GM21360 (cell line): ENCODE results near the gene EDIL3.

ENCODE experiments used
- ATAC-seq: cut with Tn5 transposase; IDR thresholded peaks from one replicate; pipeline ENCODE4 v1.9.1; 2021; ENCODE audit warnings: mild to moderate bottlenecking, moderate library complexity; ENCODE audit not compliant: unreplicated experiment

Gene EDIL3

DNA sequence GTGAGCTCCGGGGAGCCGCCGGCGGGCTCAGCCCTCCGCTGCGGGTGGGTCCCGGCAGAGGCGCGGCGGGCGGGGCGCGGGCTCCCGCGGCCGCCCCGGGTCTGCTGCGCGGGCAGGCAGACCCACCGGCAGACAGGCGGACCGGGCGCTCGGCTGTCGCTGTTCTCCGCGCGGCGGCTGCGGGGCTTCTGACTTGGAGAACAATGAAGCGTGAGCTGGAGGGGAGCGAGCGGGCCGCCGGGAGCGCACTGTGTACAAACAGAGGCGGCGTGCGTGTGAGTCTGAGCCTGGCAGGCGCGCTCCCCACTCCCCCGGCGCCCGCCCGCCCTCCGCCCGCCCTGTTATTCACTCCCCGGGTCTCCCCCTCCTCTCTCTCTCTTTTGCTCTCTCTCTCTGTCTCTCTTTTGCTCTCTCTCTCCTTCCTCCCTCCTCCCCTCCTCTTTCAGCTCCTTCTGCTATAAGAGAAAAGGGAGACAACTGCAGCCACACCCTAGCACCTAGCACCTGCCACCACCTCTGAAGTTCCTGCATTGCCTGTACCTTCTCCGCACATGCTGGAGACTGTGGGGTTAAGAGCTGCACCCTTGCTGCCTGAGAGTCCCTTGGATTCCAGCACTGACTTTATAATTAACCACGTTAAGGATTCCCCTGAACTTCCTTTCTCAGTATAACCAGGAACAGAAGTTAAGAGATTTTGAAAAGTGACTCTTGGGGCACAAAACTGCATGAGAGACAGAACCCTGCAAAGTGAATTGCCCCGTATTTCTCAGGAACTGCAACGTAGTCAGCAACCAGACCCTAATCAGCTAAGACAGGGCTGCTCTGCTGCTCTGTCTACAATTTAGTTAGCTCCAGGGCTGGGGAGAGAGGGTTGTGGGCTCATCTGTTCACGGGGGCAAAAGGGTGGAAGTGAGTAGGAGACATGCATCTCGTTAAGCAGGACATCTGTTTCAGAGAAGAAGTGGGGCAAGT, at the start of gene EDIL3:
TSS of gene EDIL3 (minus strand) at position 277 of the 972 bp plus-strand sequence. CDS start 506 bp downstream, outside the sequence.
- ATAC-seq: no peak

DNA sequence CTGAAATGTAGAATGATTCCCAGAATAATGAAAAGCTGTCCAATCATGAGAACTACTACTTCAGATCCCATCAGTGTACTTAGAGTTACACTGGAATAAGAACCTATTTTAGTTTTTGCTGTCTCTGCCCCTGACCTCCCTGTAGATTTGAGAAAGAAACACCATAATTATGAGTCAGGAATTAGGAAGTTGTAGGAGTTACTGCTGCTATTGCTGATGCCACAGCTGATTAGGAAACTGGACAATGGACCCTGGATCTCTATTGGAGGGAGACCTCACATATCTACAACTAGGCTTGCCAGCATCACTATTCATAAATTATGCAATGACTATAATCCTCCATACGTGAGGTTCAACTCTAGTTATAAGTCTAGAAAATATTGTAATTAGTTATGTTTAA, 48.8 kb upstream of the EDIL3 start:
- no peak for ATAC-seq

DNA sequence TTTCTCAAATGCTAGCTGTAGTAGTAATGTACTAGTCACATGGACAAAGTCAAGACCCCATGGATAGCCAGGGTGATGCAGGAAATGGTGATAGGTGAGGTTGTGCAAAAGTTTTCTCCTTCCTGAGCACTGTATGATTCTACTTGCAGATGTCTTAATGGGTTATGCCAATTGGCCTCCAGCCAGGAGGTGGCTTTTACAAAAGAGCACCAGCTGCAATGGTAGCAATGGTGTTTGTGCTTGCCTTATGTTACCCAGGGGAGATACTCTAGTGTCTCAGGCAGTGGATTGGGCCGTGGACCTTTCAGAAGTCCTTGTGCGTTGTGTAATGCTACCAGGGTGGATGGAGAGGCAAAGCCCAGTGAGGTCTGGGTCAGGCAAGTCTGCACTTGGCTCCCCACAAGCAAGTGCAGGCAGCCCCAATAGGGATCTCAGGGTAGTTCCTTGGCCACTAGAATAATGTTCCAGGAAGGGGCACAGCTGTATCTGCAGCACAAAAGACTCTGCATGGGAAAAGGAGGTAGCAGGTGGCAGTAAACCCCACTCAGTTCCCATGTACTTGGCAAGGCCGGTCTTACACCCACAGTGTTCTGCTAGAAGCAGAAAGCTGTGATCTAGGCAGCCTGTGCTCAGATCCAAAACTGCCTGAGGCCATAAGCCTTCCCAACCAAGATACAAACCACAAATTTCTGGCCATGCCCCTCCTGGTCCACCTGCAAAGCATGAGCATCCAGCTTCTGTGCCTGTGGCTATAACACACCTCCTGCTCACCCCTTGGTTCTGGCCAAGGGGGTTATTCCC, 46.4 kb upstream of the EDIL3 start:
- no peak for ATAC-seq

DNA sequence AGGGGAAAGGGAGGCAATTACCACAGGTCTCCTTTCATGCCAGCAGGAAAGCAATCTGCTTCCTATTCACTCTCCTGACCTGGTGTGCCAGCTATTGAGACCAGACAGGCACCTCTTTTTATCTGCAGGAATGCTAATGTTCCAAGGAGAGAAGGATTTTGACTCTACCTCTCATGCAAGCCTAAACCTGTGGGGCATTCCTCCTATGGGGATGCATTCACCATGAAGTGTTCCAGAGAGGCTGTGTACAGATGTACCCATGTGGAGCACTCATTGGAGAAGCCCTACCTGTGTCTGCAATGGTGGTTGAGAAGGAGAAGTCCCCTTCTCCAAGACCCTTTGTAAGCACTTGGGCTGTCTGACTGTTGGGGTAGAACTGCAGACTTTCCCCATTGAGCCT, 45.4 kb upstream of the EDIL3 start:
- no peak for ATAC-seq

GRCh38 chr5:84425365-84425881, 40.7 kb upstream of the EDIL3 start:
- no peak for ATAC-seq

GRCh38 chr5:84419742-84420141, 35.1 kb upstream of the EDIL3 start:
- ATAC-seq: no peak

- ATAC-seq: no peak
Observed at GRCh38 chr5:84411832-84412605, 27.3 kb upstream of the EDIL3 start.

DNA sequence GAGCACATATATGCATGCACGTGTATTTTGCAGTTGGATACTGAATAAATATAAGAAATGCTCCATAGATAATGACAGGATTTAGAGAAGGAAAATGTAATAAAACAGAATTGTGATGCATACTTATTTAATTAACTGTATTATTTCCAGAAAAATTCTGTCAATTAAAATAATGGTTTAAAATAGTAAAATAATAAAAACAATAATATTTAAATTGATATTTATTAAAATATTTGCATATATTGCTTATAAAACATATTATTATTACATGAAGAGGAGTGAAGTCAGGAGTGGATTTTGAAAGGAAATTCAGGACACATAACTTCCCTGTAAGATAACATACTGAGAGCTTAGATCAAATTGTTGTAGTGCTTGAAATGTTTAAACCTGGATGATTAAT, 21.4 kb upstream of the EDIL3 start:
- no peak for ATAC-seq

GRCh38 chr5:84403773-84404172, 19.1 kb upstream of the EDIL3 start:
- ATAC-seq: no peak

GRCh38 chr5:84397385-84397784, 12.7 kb upstream of the EDIL3 start:
- ATAC-seq: no peak

DNA sequence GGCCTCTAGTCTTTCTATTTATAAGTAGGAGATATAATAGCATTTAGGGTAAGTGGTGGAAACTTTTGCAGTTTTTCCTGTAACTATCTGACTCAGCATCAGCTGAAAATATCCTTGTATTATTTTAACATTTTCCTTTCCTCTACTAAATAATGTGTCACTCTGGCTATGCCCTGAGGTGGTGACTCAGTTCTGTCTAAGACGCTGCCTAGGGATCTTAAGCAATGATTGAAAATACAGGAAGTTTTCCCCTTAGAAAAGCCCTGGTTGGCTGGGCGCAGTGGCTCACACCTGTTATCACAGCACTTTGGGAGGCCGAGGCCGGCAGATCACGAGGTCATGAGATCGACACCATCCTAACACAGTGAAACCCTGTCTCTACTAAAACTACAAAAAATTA, 9.3 kb upstream of the EDIL3 start:
- ATAC-seq: no peak

DNA sequence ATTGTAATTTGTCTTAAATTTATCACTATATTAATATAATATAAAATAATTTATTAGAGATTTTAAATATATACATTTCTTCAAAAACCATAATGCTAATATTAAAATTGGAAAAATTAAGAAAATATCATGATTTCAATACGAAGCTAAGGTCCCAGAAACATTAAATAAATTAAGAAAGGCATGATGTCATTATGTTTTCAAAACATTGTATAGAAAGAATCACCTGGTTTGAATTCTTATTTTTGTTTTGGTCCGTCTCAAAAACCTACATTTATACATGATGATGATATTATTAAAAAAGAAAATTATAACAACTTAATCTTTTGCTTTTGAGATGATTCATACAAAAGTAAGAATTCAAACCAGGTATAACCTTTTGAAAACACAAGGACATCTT, 8.2 kb upstream of the EDIL3 start:
- no peak for ATAC-seq

- no peak for ATAC-seq
Observed at GRCh38 chr5:84385705-84386104, 1.0 kb upstream of the EDIL3 start.

GRCh38 chr5:84383816-84384603, 670 bp downstream of the EDIL3 start:
- ATAC-seq: no peak

GRCh38 chr5:84383296-84383815, 1.3 kb downstream of the EDIL3 start:
- no peak for ATAC-seq

GRCh38 chr5:84382363-84383295, 2.1 kb downstream of the EDIL3 start:
- ATAC-seq: no peak

DNA sequence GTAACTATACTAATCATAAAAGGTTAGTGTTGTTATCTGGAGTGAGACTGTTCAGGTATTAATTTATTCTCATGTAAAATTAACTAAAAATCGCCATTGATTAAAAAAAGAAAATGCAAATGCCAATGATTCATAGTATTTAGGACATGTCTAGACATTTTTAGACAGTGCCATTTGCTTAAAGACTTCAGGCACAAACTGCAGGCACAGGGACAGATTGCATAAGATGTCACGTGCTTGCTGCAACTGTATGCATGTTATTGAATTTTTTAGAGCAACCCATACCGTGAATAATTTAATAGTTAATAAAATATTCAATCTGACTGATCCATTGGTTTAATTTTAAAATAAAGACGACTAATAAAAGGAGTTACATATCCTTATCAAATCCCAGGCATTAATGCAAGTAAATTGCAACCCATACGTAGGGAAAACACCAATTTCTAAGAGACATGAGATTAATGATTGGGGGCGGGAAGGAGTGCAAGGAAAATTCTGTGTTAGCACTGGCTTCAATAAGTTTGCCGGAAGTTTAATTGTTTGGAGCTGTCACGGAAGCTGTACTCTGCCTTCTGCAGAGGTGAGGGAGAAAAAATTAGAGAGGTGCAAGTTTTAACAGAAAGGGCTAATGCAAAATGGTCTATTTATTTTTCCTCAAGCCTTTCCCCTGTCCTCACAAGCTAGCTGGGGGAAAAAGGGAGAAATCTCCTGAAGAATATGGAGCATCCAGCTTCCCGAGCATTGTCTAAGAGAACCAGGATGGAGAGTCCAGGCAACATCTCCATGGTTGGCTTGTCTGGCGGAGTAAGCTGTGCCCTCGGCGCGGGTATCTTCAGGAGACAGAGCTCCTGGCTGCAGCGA, 2.9 kb downstream of the EDIL3 start:
- ATAC-seq: no peak

GRCh38 chr5:84379749-84380148, 4.9 kb downstream of the EDIL3 start:
- no peak for ATAC-seq
